D721Med (cell line): ENCODE measurements around the gene FAM43B.

ENCODE experiments used
- DNase-seq: peaks from one replicate; pipeline ENCODE4 v3.0.0; 2011; ENCODE audit warnings: low spot score; ENCODE audit not compliant: insufficient read length
- FAIRE-seq: peaks from 2 replicates; lab custom pipeline; 2011; peaks lifted over from hg19 to GRCh38; lab: Jason Lieb, UNC
- TF ChIP-seq, protein P1 (sequence below): IDR thresholded peaks from 2 replicates; pipeline ENCODE4 v1.5.1; 2012; ENCODE audit warnings: mild to moderate bottlenecking, control low read depth; ENCODE audit not compliant: insufficient read depth; ENCODE audit errors: missing control alignments

The FAM43B gene

GRCh38 chr1:20573987-20574386 is 21.6 kb downstream of the FAM43B start:
- DNase-seq (no peak), FAIRE-seq (no peak)
- TF ChIP-seq, protein P1, sequence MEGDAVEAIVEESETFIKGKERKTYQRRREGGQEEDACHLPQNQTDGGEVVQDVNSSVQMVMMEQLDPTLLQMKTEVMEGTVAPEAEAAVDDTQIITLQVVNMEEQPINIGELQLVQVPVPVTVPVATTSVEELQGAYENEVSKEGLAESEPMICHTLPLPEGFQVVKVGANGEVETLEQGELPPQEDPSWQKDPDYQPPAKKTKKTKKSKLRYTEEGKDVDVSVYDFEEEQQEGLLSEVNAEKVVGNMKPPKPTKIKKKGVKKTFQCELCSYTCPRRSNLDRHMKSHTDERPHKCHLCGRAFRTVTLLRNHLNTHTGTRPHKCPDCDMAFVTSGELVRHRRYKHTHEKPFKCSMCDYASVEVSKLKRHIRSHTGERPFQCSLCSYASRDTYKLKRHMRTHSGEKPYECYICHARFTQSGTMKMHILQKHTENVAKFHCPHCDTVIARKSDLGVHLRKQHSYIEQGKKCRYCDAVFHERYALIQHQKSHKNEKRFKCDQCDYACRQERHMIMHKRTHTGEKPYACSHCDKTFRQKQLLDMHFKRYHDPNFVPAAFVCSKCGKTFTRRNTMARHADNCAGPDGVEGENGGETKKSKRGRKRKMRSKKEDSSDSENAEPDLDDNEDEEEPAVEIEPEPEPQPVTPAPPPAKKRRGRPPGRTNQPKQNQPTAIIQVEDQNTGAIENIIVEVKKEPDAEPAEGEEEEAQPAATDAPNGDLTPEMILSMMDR = no peak

GRCh38 chr1:20574686-20575540 is 22.5 kb downstream of the FAM43B start:
- TF ChIP-seq, protein P1 = peak; percentile 56
- peak; percentile 34 for DNase-seq
- no peak for FAIRE-seq

- no peak for FAIRE-seq
Measured at GRCh38 chr1:20575541-20576336, 23.4 kb downstream of the FAM43B start.

GRCh38 chr1:20578062-20578461 is 25.7 kb downstream of the FAM43B start:
- DNase-seq (no peak), FAIRE-seq (no peak)
- TF ChIP-seq, protein P1 = no peak

More at GRCh38 chr1:20575541-20576336, 23.4 kb downstream of the FAM43B start:
- TF ChIP-seq, protein P1 = no peak
- DNase-seq = no peak

DNA sequence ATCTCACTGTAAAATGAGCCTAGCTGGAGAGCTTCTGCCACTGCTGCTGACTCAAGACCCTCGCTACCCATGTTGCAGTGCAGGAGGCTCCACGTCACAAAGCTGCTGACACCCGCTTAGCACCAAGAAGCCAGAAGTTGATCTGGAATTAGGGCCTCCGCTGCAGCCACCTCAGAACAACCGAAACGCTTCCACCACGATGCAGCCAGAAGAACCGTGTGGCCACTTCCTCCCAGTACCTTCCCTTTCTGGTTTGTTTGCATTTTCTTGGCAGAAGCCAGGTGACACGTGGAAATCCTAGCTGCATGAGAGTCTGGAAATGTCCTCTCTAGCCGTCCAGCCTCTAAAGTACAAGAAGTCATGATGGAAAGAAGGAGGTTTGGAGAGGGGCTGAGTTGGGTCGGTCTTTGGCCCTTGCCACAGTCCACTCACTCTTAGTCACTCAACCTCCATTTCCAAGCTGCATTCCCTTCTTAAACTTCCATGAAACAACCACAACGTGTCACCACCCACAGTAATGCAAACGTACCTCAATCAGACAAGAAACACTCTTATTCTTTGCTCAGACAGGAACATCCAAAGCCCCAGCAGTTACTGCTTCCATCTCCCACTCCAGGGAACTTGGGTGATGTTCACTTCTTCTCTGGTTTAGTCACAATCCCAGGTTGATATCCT is 26.5 kb downstream of the FAM43B start:
- DNase-seq (no peak), FAIRE-seq (no peak)
- TF ChIP-seq, protein P1 = no peak

GRCh38 chr1:20584890-20585289 is 32.5 kb downstream of the FAM43B start:
- DNase-seq (no peak), FAIRE-seq (no peak)
- TF ChIP-seq, protein P1 = no peak
